ENCODE results near the gene USP21.

USP21 gene

GRCh38 chr1:161171191-161171590 is 11.9 kb downstream of the USP21 start:
- DNase-seq (ENCODE audit: low spot score), result no peak

- DNase-seq (ENCODE audit: low spot score), result no peak
Measured at GRCh38 chr1:161171696-161172095, 12.4 kb downstream of the USP21 start.

- DNase-seq (ENCODE audit: low spot score), result no peak
Measured at GRCh38 chr1:161172349-161172748, 13.0 kb downstream of the USP21 start.

GRCh38 chr1:161172776-161173376 is 13.6 kb downstream of the USP21 start:
- peak; percentile 88 for DNase-seq (ENCODE audit: low spot score)

DNA sequence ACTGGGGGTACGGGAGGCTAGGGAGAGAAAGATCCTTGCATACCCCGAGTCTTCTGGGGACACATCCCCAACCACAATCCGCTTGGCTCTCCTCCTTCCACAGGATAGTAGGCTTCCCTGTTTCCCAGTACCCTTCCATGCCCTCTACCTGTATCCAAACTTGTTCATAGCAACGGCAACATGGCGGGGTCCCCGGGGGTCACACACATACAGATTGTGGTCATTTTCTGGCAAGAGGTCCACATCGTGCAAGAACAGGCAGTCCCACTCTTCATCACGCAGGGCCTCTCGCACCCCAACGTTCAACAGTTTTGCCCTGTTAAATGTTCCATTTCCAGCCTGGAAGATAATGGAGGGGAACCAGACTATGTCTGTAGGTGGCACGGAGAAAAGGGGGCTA is 14.4 kb downstream of the USP21 start:
- DNase-seq (ENCODE audit: low spot score), result no peak

- DNase-seq (ENCODE audit: low spot score), result no peak
Measured at GRCh38 chr1:161174911-161175310, 15.6 kb downstream of the USP21 start.

- DNase-seq (ENCODE audit: low spot score), result no peak
Measured at GRCh38 chr1:161175771-161176453, 16.6 kb downstream of the USP21 start.

DNA sequence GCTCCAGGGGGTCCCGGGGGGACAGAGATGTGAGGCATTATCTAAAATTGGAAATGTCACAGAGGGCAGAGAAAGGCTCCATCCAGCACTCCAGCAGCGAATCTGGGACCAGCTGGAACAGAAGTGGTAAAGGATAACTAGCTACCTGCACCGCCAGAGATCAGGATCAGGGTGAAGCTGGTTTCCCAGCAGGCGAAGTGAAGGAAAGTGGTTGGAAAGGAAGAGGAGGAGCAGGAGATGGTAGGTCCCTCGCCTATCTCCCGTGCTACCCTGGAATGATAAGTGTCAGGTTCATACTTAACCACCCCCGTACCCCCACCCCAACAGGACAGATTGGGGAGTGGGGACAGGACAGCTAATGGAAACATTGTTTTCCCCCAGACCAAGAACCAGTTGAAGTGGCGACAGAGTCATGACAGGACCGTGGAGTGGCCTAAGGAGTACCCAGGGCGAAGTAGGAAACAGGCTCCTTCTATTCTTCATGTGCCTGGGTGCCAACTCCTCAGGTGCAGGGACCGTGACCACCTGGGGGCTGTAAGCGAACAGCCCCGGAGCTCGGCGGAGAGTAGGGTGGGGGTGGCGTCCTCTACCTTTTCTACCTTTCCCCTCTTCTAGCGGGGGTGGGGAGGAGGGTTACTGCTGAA is 17.3 kb downstream of the USP21 start:
- DNase-seq (ENCODE audit: low spot score), result no peak

DNA sequence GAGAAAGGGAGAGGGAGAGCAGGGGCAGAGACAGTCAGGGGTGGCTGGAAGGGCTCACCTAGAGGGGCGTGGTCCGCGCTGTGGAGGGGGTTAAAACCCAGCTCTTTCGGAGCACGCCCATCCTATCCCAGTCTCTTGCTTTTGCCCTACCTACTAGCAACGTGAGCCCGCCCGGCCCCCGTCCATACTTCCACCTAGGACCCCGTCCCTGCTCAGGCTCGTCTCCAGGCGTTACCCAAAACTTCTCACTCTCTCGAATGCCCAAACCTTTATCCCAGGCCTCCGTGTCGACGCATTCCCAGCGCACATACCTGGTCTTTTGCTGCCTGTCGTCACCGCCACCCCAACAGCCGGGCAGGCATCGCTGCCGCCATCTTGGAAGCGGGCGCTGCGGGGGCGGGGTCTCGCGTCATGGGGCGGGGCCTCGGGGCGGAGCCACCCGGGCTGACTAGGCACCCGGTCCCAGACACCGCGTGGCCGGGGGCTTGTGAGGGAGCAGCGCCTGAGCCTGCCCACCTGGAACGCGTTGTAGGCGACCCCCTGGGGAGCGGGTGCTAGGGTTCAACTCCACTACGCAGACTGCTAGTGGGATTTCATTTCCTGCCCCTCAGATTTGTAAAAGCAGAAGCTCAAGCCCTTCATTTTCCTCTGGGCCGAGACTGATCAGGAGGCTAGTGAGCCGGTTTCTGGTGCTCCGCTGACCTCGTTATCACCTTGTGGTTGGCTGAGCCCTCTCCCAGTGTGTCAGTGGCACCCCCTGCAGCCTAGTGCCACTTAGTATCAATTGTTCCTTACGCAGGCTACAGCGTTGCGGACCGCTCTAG is 18.0 kb downstream of the USP21 start, which contains the start of gene B4GALT3:
TSS of gene B4GALT3 (minus strand) at position 396 of the 824 bp plus-strand sequence. CDS start 1,447 bp downstream, outside the sequence.
- DNase-seq (ENCODE audit: low spot score), result peak; percentile 97

- DNase-seq (ENCODE audit: low spot score), result no peak
Measured at GRCh38 chr1:161177936-161178244, 18.6 kb downstream of the USP21 start.

GRCh38 chr1:161179698-161180097 is 20.4 kb downstream of the USP21 start:
- no peak for DNase-seq (ENCODE audit: low spot score)

- DNase-seq (ENCODE audit: low spot score), result no peak
Measured at GRCh38 chr1:161180639-161181038, 21.3 kb downstream of the USP21 start.

- peak; percentile 44 for DNase-seq (ENCODE audit: low spot score)
Measured at GRCh38 chr1:161182214-161182613, 22.9 kb downstream of the USP21 start.

DNA sequence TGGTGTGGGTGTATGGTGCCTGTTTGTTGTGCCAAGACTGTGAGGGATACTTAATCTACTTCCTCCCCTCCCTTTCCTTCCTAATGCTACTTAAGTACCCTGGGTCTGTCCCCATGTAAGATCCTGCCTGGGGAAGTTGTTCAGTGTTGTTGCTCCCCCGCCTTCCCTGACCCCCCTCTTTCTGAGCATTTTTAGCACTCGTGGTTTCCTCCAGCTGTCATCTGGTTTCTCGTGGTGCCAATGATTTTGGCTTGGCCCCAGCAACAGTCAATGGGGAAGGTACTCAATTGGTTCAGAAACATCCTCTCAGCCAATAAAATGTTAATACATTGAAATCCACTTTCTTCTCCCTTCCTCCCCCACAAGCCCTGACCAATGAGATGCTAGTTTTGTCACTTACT is 26.0 kb downstream of the USP21 start:
- peak; percentile 83 for DNase-seq (ENCODE audit: low spot score)

DNA sequence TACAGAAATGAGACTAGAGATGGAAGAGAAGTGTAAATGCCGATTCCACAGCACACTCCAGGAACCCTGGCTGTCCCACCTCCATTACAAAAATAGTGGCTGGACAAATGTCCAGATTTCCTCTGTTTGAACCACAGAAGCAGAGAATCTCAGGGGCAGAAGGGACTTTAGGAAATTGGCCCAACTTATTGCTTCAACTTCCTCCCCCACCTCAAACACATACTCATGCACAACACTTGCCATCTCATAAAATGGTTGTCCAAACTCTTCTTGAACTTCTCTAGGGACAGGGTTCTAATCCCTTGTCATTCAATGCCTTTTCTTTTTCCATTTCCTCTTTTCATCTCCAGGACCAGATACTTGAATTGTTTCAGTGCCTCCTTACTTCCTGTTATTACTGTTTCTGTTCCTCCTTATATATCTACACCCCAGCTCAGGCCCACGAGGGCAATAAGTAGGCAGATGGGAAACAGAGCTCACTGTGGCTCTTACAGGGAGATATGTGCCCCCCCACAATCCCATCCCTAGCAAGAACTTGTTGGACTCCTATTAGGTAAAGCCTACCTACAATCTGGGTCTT is 26.5 kb downstream of the USP21 start:
- no peak for DNase-seq (ENCODE audit: low spot score)

GRCh38 chr1:161187311-161187710 is 28.0 kb downstream of the USP21 start:
- DNase-seq (ENCODE audit: low spot score), result no peak

DNA sequence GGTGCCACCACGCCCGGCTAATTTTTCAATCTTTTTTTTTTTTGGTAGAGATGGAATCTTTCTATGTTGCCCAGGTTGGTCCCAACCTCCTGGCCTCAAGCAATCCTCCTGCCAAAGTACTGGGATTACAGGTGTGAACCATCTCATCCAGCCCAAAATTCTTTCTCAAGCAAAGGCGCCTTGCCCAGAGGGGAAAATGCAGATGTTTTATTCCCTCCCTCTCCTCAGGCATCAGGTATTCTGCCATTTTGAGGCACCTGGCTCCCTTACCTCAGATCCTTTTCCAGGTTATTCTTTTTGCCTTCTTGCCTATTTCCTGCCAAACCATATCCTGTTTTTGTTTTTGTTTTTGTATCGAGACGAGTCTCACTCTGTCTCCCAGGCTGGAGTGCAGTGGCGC is 29.1 kb downstream of the USP21 start:
- no peak for DNase-seq (ENCODE audit: low spot score)

GRCh38 chr1:161189036-161189435 is 29.7 kb downstream of the USP21 start:
- DNase-seq (ENCODE audit: low spot score), result no peak

DNA sequence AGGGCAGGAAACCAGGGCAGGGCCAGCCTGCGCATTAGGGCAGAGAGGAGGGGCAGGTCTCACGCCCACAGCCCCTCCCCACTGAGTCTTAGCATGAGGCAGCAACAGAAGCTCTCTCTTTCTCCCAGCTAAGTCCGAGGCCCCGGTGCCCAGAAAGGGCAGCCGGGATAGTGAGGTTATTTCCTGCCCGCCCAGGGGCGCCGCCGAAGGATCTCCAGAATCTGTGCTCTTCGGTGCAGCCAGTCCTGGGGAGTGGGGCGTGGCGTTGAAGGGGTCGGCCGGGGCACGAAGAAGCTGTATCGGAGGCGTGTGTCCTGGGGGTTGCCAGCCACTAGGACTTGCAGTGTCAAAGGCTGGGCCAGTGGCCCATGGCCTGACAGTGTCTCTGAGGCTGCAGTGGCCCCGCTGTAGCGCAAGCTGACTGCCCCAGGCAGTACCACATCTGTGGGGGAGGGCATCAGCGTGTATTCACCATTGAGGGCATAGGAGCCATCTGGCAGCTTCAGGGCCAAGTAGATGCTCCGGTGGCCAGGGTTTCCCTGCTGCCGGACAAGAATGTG is 31.7 kb downstream of the USP21 start:
- no peak for DNase-seq (ENCODE audit: low spot score)

GRCh38 chr1:161191971-161192370 is 32.7 kb downstream of the USP21 start:
- DNase-seq (ENCODE audit: low spot score), result no peak

GRCh38 chr1:161192476-161193465 is 33.5 kb downstream of the USP21 start:
- DNase-seq (ENCODE audit: low spot score), result peak; percentile 84
